Parathyroid adenoma (tissue), 2 donors: ENCODE results near the gene SMARCD3.

ENCODE experiments used
- H2AFZ ChIP-seq: fragments of 300-600 bp; sonication (generic); one replicate; pipeline ENCODE4 v1.7.0; 2017; ENCODE audit warnings: antibody characterized with exemption, mild to moderate bottlenecking
- H3K27ac ChIP-seq: fragments of 300-600 bp; sonication (generic); one replicate; pipeline ENCODE4 v1.7.0; 2017
- H3K27me3 ChIP-seq: fragments of 300-600 bp; sonication (generic); one replicate; pipeline ENCODE4 v1.7.0; 2017; ENCODE audit warnings: low read length; ENCODE audit not compliant: control insufficient read depth, insufficient read depth
- H3K36me3 ChIP-seq: fragments of 300-600 bp; sonication (generic); one replicate; pipeline ENCODE4 v1.7.0; 2017; ENCODE audit warnings: low read length; ENCODE audit not compliant: control insufficient read depth, insufficient read depth
- H3K4me1 ChIP-seq: fragments of 300-600 bp; sonication (generic); one replicate; pipeline ENCODE4 v1.7.0; 2017; ENCODE audit warnings: control low read depth
- H3K4me2 ChIP-seq: fragments of 300-600 bp; sonication (generic); one replicate; pipeline ENCODE4 v1.7.0; 2017; ENCODE audit warnings: low read length
- H3K4me3 ChIP-seq: fragments of 300-600 bp; sonication (generic); one replicate; pipeline ENCODE4 v1.7.0; 2017; ENCODE audit warnings: low read depth, low read length
- H3K79me2 ChIP-seq: fragments of 300-600 bp; sonication (generic); one replicate; pipeline ENCODE4 v1.7.0; 2017; ENCODE audit warnings: control low read depth
- H3K9ac ChIP-seq: fragments of 300-600 bp; sonication (generic); one replicate; pipeline ENCODE4 v1.7.0; 2017; ENCODE audit warnings: mild to moderate bottlenecking
- H3K9me3 ChIP-seq: fragments of 300-600 bp; sonication (generic); one replicate; pipeline ENCODE4 v1.7.0; 2017; ENCODE audit warnings: low read length; ENCODE audit not compliant: control insufficient read depth
- TF ChIP-seq, protein P1 (sequence below): fragments of 300-600 bp; sonication (generic); IDR thresholded peaks from one replicate; pipeline ENCODE4 v1.7.0; 2017; ENCODE audit warnings: antibody characterized with exemption, mild to moderate bottlenecking
- donor health status: primary hyperparathyroidism.

SMARCD3 gene

DNA sequence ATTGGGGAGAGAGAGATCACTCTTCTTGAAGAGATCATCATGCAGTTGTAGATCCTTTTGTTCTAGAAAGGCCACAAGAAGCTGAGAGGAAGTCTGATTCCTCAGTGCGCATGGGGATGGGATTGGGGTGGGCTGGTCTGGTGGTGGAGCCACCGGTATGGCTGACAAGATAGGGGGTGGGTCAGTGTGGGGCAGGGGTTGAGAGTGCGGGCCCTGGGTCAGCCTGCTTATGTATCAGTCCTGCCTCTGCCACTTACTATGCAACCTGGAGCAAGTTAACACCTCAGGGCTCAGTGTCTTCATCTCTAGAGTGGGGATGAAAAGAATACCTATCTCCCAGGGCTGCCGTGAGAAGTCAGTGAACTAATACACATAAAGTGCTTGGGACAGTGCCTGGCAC is 8.0 kb downstream of the SMARCD3 start:
- Histone ChIP-seq H3K9ac (no peak overlapping the region), H3K4me1 (peaks cover 3% of the 10 kb centered on the region), H3K36me3 (no peaks in the 10 kb centered on the region), H2AFZ (no peak overlapping the region), H3K4me2 (no peak overlapping the region), H3K27me3 (no peaks in the 10 kb centered on the region), H3K4me3 (no peak overlapping the region), H3K9me3 (no peaks in the 10 kb centered on the region), H3K27ac (no peak overlapping the region), H3K79me2 (no peaks in the 10 kb centered on the region)
- TF ChIP-seq, protein P1, sequence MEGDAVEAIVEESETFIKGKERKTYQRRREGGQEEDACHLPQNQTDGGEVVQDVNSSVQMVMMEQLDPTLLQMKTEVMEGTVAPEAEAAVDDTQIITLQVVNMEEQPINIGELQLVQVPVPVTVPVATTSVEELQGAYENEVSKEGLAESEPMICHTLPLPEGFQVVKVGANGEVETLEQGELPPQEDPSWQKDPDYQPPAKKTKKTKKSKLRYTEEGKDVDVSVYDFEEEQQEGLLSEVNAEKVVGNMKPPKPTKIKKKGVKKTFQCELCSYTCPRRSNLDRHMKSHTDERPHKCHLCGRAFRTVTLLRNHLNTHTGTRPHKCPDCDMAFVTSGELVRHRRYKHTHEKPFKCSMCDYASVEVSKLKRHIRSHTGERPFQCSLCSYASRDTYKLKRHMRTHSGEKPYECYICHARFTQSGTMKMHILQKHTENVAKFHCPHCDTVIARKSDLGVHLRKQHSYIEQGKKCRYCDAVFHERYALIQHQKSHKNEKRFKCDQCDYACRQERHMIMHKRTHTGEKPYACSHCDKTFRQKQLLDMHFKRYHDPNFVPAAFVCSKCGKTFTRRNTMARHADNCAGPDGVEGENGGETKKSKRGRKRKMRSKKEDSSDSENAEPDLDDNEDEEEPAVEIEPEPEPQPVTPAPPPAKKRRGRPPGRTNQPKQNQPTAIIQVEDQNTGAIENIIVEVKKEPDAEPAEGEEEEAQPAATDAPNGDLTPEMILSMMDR = no peak

GRCh38 chr7:151239837-151240459 is 8.5 kb downstream of the SMARCD3 start:
- Histone ChIP-seq H3K9me3 (no peaks in the 10 kb centered on the region), H3K9ac (no peak overlapping the region), H3K79me2 (no peaks in the 10 kb centered on the region), H3K36me3 (no peaks in the 10 kb centered on the region), H3K4me1 (peaks cover 3% of the 10 kb centered on the region), H2AFZ (no peak overlapping the region), H3K4me2 (no peak overlapping the region), H3K4me3 (no peak overlapping the region), H3K27me3 (no peaks in the 10 kb centered on the region), H3K27ac (no peak overlapping the region)
- TF ChIP-seq, protein P1 = no peak

DNA sequence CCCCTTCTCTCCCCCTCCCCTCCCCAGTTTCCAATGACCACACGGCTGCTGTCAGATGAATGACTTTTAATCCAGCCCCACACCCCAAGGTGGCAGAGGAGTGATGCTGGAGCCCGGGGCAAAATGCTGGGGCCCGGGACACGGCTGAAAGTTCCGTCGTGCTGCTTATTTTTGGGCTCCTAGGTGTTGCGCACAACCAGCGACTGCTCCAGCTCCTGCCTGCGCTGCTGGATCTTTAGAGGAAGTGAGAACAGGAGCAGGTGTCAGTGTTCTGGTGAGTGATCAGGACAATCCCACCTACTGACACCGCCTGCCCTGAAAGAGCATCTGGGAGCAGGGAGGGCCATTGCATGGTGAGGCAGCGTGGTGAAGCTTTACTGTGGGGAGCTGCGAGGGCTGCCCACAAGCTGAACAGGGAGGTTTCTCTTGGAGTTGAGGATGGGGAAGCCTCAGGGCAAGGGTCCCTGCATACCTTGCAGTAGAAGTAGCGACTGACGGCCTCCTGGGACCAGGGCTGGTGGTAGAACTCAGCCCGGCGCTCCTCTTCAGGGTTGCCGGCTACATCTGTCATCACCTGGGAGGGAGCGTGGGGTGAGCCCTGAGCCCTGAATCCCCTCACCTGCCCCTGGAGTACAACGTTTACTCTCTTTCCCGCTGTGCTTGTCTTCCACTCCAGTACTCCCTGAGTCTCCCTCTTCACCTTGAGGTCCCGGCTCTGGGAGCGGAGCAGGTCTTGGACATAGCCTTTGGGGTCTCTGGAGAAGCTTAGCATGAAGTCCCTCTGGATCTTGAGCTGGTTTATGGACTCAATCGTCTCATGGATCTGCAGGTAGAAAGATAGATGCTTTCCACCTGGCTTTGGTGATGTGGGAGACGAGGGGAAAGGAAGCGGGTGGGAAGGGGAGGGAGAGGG is 9.3 kb downstream of the SMARCD3 start:
- no peaks in the 10 kb centered on the region for H3K27me3 ChIP-seq
- H3K9me3 ChIP-seq = no peaks in the 10 kb centered on the region
- H3K36me3 ChIP-seq = no peaks in the 10 kb centered on the region
- H3K4me2 ChIP-seq = no peak overlapping the region
- no peaks in the 10 kb centered on the region for H3K79me2 ChIP-seq
- H2AFZ ChIP-seq = no peak overlapping the region
- TF ChIP-seq, protein P1 = no peak
- H3K9ac ChIP-seq = no peak overlapping the region
- no peak overlapping the region for H3K27ac ChIP-seq
- H3K4me1 ChIP-seq = no peaks in the 10 kb centered on the region
- H3K4me3 ChIP-seq = no peak overlapping the region

DNA sequence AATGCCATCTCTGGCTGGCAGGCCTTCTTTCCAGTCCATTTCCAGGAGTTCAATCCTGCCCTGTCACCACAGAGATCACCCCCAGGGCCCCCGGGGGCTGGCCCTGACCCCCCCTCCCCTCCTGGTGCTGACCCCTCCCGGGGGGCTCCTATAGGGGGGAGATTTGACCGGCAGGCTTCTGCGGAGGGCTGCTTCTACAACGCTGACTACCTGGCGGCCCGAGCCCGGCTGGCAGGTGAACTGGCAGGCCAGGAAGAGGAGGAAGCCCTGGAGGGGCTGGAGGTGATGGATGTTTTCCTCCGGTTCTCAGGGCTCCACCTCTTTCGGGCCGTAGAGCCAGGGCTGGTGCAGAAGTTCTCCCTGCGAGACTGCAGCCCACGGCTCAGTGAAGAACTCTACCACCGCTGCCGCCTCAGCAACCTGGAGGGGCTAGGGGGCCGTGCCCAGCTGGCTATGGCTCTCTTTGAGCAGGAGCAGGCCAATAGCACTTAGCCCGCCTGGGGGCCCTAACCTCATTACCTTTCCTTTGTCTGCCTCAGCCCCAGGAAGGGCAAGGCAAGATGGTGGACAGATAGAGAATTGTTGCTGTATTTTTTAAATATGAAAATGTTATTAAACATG is 10.2 kb downstream of the SMARCD3 start:
- peaks cover 7% of the 10 kb centered on the region for H3K4me1 ChIP-seq
- H3K4me3 ChIP-seq = no peak overlapping the region
- no peak overlapping the region for H2AFZ ChIP-seq
- H3K27me3 ChIP-seq = no peaks in the 10 kb centered on the region
- H3K9me3 ChIP-seq = no peaks in the 10 kb centered on the region
- H3K36me3 ChIP-seq = no peaks in the 10 kb centered on the region
- no peak overlapping the region for H3K9ac ChIP-seq
- TF ChIP-seq, protein P1 = no peak
- no peak overlapping the region for H3K27ac ChIP-seq
- H3K79me2 ChIP-seq = peaks cover 9% of the 10 kb centered on the region
- H3K4me2 ChIP-seq = no peak overlapping the region
